Ishikawa (cell line): Measurements from ENCODE around the gene DNM2.

Source experiments
- CEBPB ChIP-seq: IDR thresholded peaks from 2 replicates; pipeline ENCODE4 v1.6.1; 2012
- CREB1 ChIP-seq: IDR thresholded peaks from 2 replicates; pipeline ENCODE4 v1.6.1; 2012; ENCODE audit warnings: low read depth
- EGR1 ChIP-seq: IDR thresholded peaks from 2 replicates; pipeline ENCODE4 v1.6.1; 2012
- EP300 ChIP-seq: IDR thresholded peaks from 2 replicates; pipeline ENCODE4 v1.6.1; 2012; ENCODE audit warnings: borderline replicate concordance
- FOXM1 ChIP-seq: IDR thresholded peaks from 2 replicates; pipeline ENCODE4 v1.6.1; 2012; ENCODE audit warnings: low read depth, borderline replicate concordance
- RAD21 ChIP-seq: IDR thresholded peaks from 2 replicates; pipeline ENCODE4 v1.6.1; 2012; ENCODE audit warnings: low read depth
- TCF12 ChIP-seq: IDR thresholded peaks from 2 replicates; pipeline ENCODE4 v1.6.1; 2012; ENCODE audit warnings: low read depth
- TEAD4 ChIP-seq: IDR thresholded peaks from 2 replicates; pipeline ENCODE4 v1.6.1; 2012
- YY1 ChIP-seq: IDR thresholded peaks from 2 replicates; pipeline ENCODE4 v1.6.1; 2012; ENCODE audit warnings: low read depth
- ZBTB7A ChIP-seq: IDR thresholded peaks from 2 replicates; pipeline ENCODE4 v1.6.1; 2012; ENCODE audit warnings: low read depth
- TF ChIP-seq, protein P1 (sequence below): IDR thresholded peaks from 2 replicates; pipeline ENCODE4 v1.6.1; 2012

GRCh38 chr19:10687518-10688288, 30.2 kb upstream of the DNM2 start:
- TF ChIP-seq FOXM1 (no peak), RAD21 (no peak), CEBPB (no peak), YY1 (no peak), EGR1 (no peak), EP300 (no peak), ZBTB7A (no peak), CREB1 (no peak), TCF12 (no peak), TEAD4 (no peak)
- TF ChIP-seq, protein P1, sequence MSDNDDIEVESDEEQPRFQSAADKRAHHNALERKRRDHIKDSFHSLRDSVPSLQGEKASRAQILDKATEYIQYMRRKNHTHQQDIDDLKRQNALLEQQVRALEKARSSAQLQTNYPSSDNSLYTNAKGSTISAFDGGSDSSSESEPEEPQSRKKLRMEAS, result no peak
